HG03060 (cell line): ENCODE results near the gene ZFYVE28.

Experiments used
- ATAC-seq: cut with Tn5 transposase; IDR thresholded peaks from one replicate; pipeline ENCODE4 v1.9.1; 2021; ENCODE audit warnings: low read depth, moderate number of reproducible peaks; ENCODE audit not compliant: unreplicated experiment

ZFYVE28 gene

GRCh38 chr4:2356123-2357069, 62.0 kb downstream of the ZFYVE28 start:
- no peak for ATAC-seq

- no peak for ATAC-seq
These were observed 63.7 kb downstream of the ZFYVE28 start for GRCh38 chr4:2354760-2355159.

- no peak for ATAC-seq
These were observed 64.3 kb downstream of the ZFYVE28 start for GRCh38 chr4:2354118-2354517.

GRCh38 chr4:2353222-2354107, 65.0 kb downstream of the ZFYVE28 start:
- ATAC-seq, result no peak

- ATAC-seq, result no peak
These were observed 65.7 kb downstream of the ZFYVE28 start for GRCh38 chr4:2352729-2353221.

- ATAC-seq, result no peak
These were observed 66.3 kb downstream of the ZFYVE28 start for GRCh38 chr4:2352171-2352570.

GRCh38 chr4:2350982-2351381, 67.5 kb downstream of the ZFYVE28 start:
- ATAC-seq, result no peak

- no peak for ATAC-seq
These were observed 69.7 kb downstream of the ZFYVE28 start for GRCh38 chr4:2348786-2349185.

- ATAC-seq, result no peak
These were observed 71.3 kb downstream of the ZFYVE28 start for GRCh38 chr4:2347190-2347589.

- ATAC-seq, result no peak
These were observed 75.0 kb downstream of the ZFYVE28 start for GRCh38 chr4:2343476-2343875.

GRCh38 chr4:2341911-2342652, 76.4 kb downstream of the ZFYVE28 start:
- ATAC-seq, result no peak

- no peak for ATAC-seq
These were observed 77.1 kb downstream of the ZFYVE28 start for GRCh38 chr4:2341261-2341841.

- ATAC-seq, result no peak
These were observed 78.0 kb downstream of the ZFYVE28 start for GRCh38 chr4:2340272-2341061.

GRCh38 chr4:2339458-2340271, 78.8 kb downstream of the ZFYVE28 start:
- no peak for ATAC-seq

GRCh38 chr4:2338754-2339457, 79.5 kb downstream of the ZFYVE28 start:
- no peak for ATAC-seq

- no peak for ATAC-seq
These were observed 80.5 kb downstream of the ZFYVE28 start for GRCh38 chr4:2337896-2338295.

GRCh38 chr4:2337131-2337723, 81.2 kb downstream of the ZFYVE28 start:
- no peak for ATAC-seq
